ENCODE data around the gene C13orf46. TPM values are rescaled to one million over a fixed set of nuclear protein-coding genes. Genes with fewer than 3 reads are reported as not detected.

The C13orf46 gene
- total RNA-seq, 1 experiment from 2014 or later: 0.07 TPM

GRCh38 chr13:114002771-114003321 is 29.0 kb upstream of the C13orf46 start:
- intact Hi-C loops (cut with micrococcal nuclease): no loop called here
- Histone ChIP-seq H2AFZ (ENCODE audit: low read length) (no peak overlapping the region), H3K4me3 (ENCODE audit: low read length) (no peak overlapping the region), H3K79me2 (ENCODE audit: low read length) (no peaks in the 10 kb centered on the region), H3K27ac (ENCODE audit: low read length) (no peak overlapping the region), H3K4me2 (ENCODE audit: low read length) (no peak overlapping the region), H4K20me1 (ENCODE audit: low read length) (no peaks in the 10 kb centered on the region), H3K9me2 (replicated peaks; ENCODE audit: low read length) (no peaks in the 10 kb centered on the region), H3K27me3 (ENCODE audit: low read length) (no peaks in the 10 kb centered on the region), H3K36me3 (ENCODE audit: low read depth, low read length) (no peaks in the 10 kb centered on the region), H3K9me3 (ENCODE audit: low read length) (no peaks in the 10 kb centered on the region), H3K9ac (ENCODE audit: low read length) (no peak overlapping the region), H3K4me1 (ENCODE audit: insufficient read depth, low read length) (peaks cover 3% of the 10 kb centered on the region; the same call in 1 of the 2 replicates), H3F3A (ENCODE audit: low read length, unreplicated experiment) (no peaks in the 10 kb centered on the region)
- DNase-seq (no peak), ATAC-seq (no peak)
- ChIA-PET CTCF (no interaction called here), POLR2A (ENCODE audit: unreplicated experiment) (no interaction called here)
- TF ChIP-seq EZH2 (IDR thresholded peaks at IDR 0.05; ENCODE audit: low read length, unreplicated experiment) (no peak), EZH2phosphoT487 (IDR thresholded peaks at IDR 0.05; ENCODE audit: borderline replicate concordance, low read length) (no peak), CTCF (conservative IDR thresholded peaks at IDR 0.05; ENCODE audit: low read depth, low read length) (no peak)
- no TSS peak for BruUV-seq (replicated peaks)

- BruUV-seq (replicated peaks): no TSS peak
- CTCF ChIA-PET: no interaction called here
- TF ChIP-seq EZH2phosphoT487 (IDR thresholded peaks at IDR 0.05; ENCODE audit: borderline replicate concordance, low read length): no peak
- TF ChIP-seq CTCF (conservative IDR thresholded peaks at IDR 0.05; ENCODE audit: low read depth, low read length): no peak
- no peak for TF ChIP-seq EZH2 (IDR thresholded peaks at IDR 0.05; ENCODE audit: low read length, unreplicated experiment)
Observed at GRCh38 chr13:114002009-114002544, 28.2 kb upstream of the C13orf46 start.

GRCh38 chr13:114001331-114002008 is 27.6 kb upstream of the C13orf46 start:
- Histone ChIP-seq H4K20me1 (ENCODE audit: low read length) (no peaks in the 10 kb centered on the region), H3K27me3 (ENCODE audit: low read length) (no peaks in the 10 kb centered on the region), H3K4me1 (ENCODE audit: insufficient read depth, low read length) (peaks cover 17% of the 10 kb centered on the region), H3K79me2 (ENCODE audit: low read length) (no peaks in the 10 kb centered on the region), H3K27ac (ENCODE audit: low read length) (no peak overlapping the region), H3K9me2 (replicated peaks; ENCODE audit: low read length) (no peaks in the 10 kb centered on the region), H3F3A (ENCODE audit: low read length, unreplicated experiment) (no peaks in the 10 kb centered on the region), H2AFZ (ENCODE audit: low read length) (no peak overlapping the region), H3K9ac (ENCODE audit: low read length) (no peak overlapping the region), H3K4me2 (ENCODE audit: low read length) (no peak overlapping the region), H3K9me3 (ENCODE audit: low read length) (no peaks in the 10 kb centered on the region), H3K36me3 (ENCODE audit: low read depth, low read length) (no peaks in the 10 kb centered on the region), H3K4me3 (ENCODE audit: low read length) (no peak overlapping the region)
- BruUV-seq (replicated peaks): no TSS peak
- DNase-seq (no peak), ATAC-seq (no peak)
- ChIA-PET POLR2A (ENCODE audit: unreplicated experiment) (no interaction called here), CTCF (no interaction called here)
- TF ChIP-seq CTCF (conservative IDR thresholded peaks at IDR 0.05; ENCODE audit: low read depth, low read length) (no peak), EZH2phosphoT487 (IDR thresholded peaks at IDR 0.05; ENCODE audit: borderline replicate concordance, low read length) (no peak), EZH2 (IDR thresholded peaks at IDR 0.05; ENCODE audit: low read length, unreplicated experiment) (no peak)
- intact Hi-C loops (cut with micrococcal nuclease): no loop called here

More at GRCh38 chr13:114002009-114002544, 28.2 kb upstream of the C13orf46 start:
- Histone ChIP-seq H4K20me1 (ENCODE audit: low read length) (no peaks in the 10 kb centered on the region), H3K9me3 (ENCODE audit: low read length) (no peaks in the 10 kb centered on the region), H3K79me2 (ENCODE audit: low read length) (no peaks in the 10 kb centered on the region), H3K4me3 (ENCODE audit: low read length) (no peak overlapping the region), H3K9me2 (replicated peaks; ENCODE audit: low read length) (no peaks in the 10 kb centered on the region), H3K36me3 (ENCODE audit: low read depth, low read length) (no peaks in the 10 kb centered on the region), H3F3A (ENCODE audit: low read length, unreplicated experiment) (no peaks in the 10 kb centered on the region), H3K4me1 (ENCODE audit: insufficient read depth, low read length) (peaks cover 11% of the 10 kb centered on the region), H3K27me3 (ENCODE audit: low read length) (no peaks in the 10 kb centered on the region), H3K9ac (ENCODE audit: low read length) (no peak overlapping the region), H2AFZ (ENCODE audit: low read length) (no peak overlapping the region), H3K4me2 (ENCODE audit: low read length) (no peak overlapping the region), H3K27ac (ENCODE audit: low read length) (no peak overlapping the region)
- no peak for DNase-seq
- ATAC-seq: no peak
- POLR2A ChIA-PET (ENCODE audit: unreplicated experiment): no interaction called here
- intact Hi-C loops (cut with micrococcal nuclease): no loop called here
